Transverse colon (tissue), 4 donors: ENCODE results near the gene MOGAT3.

Source experiments
- CTCF ChIP-seq, 5 experiments: fragments of 200-600 bp in 3 of 5; fragments of 450-650 bp in 2 of 5; sonication (generic) in 3 of 5; IDR thresholded peaks; 1 replicate in 2 of 5; 2 replicates in 3 of 5; pipeline ENCODE4 v1.5.1; 2016 to 2017; ENCODE audit warnings: antibody characterized with exemption in 5 of 5, inconsistent platforms in 3 of 5, mild to moderate bottlenecking in 2 of 5, moderate library complexity in 1 of 5
- POLR2A ChIP-seq: fragments of 450-650 bp; IDR thresholded peaks from one replicate; pipeline ENCODE4 v1.6.1; 2016; ENCODE audit warnings: antibody characterized with exemption, mild to moderate bottlenecking, moderate library complexity
- POLR2AphosphoS5 ChIP-seq, 3 donors: sonication (generic); formaldehyde crosslinking; IDR thresholded peaks; one replicate each; pipeline ENCODE4 v1.6.1; 2016; ENCODE audit warnings: antibody characterized with exemption in 3 of 3

GRCh38 chr7:101239191-101239950 is 38.5 kb upstream of the MOGAT3 start:
- TF ChIP-seq POLR2AphosphoS5 (IDR thresholded peaks at IDR 0.05) (no peak), CTCF (IDR thresholded peaks at IDR 0.05) (no peak), POLR2A (no peak)
